NCI-H1048 (cell line): ENCODE data around the gene GHITM.

Experiments
- DNase-seq: peaks from one replicate; lab custom pipeline; 2025; lab: John Stamatoyannopoulos, UW

GHITM gene

GRCh38 chr10:84201244-84201606, 61.9 kb downstream of the GHITM start:
- DNase-seq = no peak

- DNase-seq = no peak
These were observed 62.4 kb downstream of the GHITM start for GRCh38 chr10:84201682-84202081.

DNA sequence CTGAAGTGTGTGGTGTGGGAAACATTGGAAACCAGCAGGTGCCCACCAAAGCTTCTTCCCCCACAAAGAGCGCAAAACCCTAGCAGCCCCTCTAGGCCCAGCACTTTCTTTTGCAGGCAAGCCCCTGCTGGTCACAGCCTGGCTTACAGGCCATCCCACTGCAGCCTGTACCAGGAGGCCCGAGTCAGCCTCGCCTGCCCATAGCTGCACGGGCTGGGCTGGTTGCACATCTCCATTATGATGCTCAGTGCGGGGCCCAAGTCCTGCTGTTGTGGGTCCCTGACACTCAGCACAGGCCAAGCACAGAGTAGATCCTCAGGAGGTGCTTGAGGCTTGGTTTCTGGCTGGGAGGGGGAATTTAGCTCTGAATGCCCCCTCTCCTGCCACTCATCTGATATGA, 63.0 kb downstream of the GHITM start:
- no peak for DNase-seq
